ENCODE measurements around the gene UBE4A.

DNA sequence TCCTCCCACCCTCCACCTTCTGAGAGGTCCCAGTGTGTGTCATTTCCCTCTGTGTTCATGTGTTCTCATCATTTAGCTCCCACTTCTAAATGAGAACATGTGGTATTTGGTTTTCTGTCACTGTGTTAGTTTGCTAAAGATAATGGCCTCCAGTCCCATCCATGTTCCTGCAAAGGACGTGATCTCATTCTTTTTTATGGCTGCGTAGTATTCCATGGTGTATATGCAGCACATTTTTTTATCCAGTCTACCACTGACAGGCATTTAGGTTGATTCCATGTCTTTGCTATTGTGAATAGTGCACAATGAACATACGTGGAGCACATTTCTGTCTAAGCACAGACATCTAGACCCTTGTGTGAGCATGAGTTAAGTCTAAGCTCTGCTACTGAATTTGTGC lies 49.1 kb upstream of the UBE4A start:
- no peak for TF ChIP-seq LEF1 (IDR thresholded peaks at IDR 0.05)
- TF ChIP-seq, protein P1, sequence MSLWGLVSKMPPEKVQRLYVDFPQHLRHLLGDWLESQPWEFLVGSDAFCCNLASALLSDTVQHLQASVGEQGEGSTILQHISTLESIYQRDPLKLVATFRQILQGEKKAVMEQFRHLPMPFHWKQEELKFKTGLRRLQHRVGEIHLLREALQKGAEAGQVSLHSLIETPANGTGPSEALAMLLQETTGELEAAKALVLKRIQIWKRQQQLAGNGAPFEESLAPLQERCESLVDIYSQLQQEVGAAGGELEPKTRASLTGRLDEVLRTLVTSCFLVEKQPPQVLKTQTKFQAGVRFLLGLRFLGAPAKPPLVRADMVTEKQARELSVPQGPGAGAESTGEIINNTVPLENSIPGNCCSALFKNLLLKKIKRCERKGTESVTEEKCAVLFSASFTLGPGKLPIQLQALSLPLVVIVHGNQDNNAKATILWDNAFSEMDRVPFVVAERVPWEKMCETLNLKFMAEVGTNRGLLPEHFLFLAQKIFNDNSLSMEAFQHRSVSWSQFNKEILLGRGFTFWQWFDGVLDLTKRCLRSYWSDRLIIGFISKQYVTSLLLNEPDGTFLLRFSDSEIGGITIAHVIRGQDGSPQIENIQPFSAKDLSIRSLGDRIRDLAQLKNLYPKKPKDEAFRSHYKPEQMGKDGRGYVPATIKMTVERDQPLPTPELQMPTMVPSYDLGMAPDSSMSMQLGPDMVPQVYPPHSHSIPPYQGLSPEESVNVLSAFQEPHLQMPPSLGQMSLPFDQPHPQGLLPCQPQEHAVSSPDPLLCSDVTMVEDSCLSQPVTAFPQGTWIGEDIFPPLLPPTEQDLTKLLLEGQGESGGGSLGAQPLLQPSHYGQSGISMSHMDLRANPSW (CRISPR knock-in tag; IDR thresholded peaks at IDR 0.05), result no peak
- no peak for TF ChIP-seq FOS (IDR thresholded peaks at IDR 0.05; ENCODE audit: extremely low read depth, insufficient read length)
- no peak for TF ChIP-seq RNF2 (IDR thresholded peaks at IDR 0.05)
- no peak for TF ChIP-seq HNRNPLL (IDR thresholded peaks at IDR 0.05; ENCODE audit: low read depth, low read length, poor library complexity, severe bottlenecking)
- TF ChIP-seq CHD4 (IDR thresholded peaks at IDR 0.05; ENCODE audit: insufficient read depth, insufficient replicate concordance, low read depth, low read length, poor library complexity, severe bottlenecking), result no peak
- TF ChIP-seq, protein P2, sequence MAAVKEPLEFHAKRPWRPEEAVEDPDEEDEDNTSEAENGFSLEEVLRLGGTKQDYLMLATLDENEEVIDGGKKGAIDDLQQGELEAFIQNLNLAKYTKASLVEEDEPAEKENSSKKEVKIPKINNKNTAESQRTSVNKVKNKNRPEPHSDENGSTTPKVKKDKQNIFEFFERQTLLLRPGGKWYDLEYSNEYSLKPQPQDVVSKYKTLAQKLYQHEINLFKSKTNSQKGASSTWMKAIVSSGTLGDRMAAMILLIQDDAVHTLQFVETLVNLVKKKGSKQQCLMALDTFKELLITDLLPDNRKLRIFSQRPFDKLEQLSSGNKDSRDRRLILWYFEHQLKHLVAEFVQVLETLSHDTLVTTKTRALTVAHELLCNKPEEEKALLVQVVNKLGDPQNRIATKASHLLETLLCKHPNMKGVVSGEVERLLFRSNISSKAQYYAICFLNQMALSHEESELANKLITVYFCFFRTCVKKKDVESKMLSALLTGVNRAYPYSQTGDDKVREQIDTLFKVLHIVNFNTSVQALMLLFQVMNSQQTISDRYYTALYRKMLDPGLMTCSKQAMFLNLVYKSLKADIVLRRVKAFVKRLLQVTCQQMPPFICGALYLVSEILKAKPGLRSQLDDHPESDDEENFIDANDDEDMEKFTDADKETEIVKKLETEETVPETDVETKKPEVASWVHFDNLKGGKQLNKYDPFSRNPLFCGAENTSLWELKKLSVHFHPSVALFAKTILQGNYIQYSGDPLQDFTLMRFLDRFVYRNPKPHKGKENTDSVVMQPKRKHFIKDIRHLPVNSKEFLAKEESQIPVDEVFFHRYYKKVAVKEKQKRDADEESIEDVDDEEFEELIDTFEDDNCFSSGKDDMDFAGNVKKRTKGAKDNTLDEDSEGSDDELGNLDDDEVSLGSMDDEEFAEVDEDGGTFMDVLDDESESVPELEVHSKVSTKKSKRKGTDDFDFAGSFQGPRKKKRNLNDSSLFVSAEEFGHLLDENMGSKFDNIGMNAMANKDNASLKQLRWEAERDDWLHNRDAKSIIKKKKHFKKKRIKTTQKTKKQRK (IDR thresholded peaks at IDR 0.05; ENCODE audit: borderline replicate concordance, low read depth, low read length), result no peak
- TF ChIP-seq POLR2AphosphoS5 (IDR thresholded peaks at IDR 0.05; ENCODE audit: control insufficient read depth, insufficient read depth, low read depth, low read length), result no peak
- no peak for TF ChIP-seq POLR2A (conservative IDR thresholded peaks at IDR 0.05)
- TF ChIP-seq, protein P3, sequence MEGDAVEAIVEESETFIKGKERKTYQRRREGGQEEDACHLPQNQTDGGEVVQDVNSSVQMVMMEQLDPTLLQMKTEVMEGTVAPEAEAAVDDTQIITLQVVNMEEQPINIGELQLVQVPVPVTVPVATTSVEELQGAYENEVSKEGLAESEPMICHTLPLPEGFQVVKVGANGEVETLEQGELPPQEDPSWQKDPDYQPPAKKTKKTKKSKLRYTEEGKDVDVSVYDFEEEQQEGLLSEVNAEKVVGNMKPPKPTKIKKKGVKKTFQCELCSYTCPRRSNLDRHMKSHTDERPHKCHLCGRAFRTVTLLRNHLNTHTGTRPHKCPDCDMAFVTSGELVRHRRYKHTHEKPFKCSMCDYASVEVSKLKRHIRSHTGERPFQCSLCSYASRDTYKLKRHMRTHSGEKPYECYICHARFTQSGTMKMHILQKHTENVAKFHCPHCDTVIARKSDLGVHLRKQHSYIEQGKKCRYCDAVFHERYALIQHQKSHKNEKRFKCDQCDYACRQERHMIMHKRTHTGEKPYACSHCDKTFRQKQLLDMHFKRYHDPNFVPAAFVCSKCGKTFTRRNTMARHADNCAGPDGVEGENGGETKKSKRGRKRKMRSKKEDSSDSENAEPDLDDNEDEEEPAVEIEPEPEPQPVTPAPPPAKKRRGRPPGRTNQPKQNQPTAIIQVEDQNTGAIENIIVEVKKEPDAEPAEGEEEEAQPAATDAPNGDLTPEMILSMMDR (IDR thresholded peaks at IDR 0.05 in 2 of 3, conservative IDR thresholded peaks at IDR 0.05 in 1 of 3; ENCODE audit: insufficient read depth in 2 of 3, low read depth in 1 of 3, low read length in 3 of 3), result no peak
- TF ChIP-seq PTRF (tag; IDR thresholded peaks at IDR 0.05), result no peak
- no peak for TF ChIP-seq TCF7L2 (IDR thresholded peaks at IDR 0.05; ENCODE audit: low read depth, low read length)
- no peak for TF ChIP-seq RBFOX2 (IDR thresholded peaks at IDR 0.05; ENCODE audit: low read depth, low read length)

Measured in K562 (cell line).